H1 (cell line): ENCODE data around the gene CDK8.

Source experiments
- ASH2L ChIP-seq: fragments of 200-600, 300-600 bp; sonication (generic); IDR thresholded peaks from one replicate; pipeline ENCODE4 v1.7.1; 2017; ENCODE audit warnings: low read length
- CREB1 ChIP-seq: IDR thresholded peaks from 2 replicates; pipeline ENCODE4 v1.6.1; 2012; ENCODE audit warnings: inconsistent platforms
- EZH2 ChIP-seq: fragments of 200-600 bp; sonication (generic); IDR thresholded peaks from 2 replicates; pipeline ENCODE4 v1.7.1; 2012; ENCODE audit warnings: low read depth, mild to moderate bottlenecking, moderate library complexity, low read length, inconsistent platforms; ENCODE audit not compliant: severe bottlenecking
- JUND ChIP-seq: IDR thresholded peaks from 2 replicates; pipeline ENCODE4 v1.6.1; 2011; ENCODE audit warnings: mild to moderate bottlenecking, improper control_type of control experiment, low read length

DNA sequence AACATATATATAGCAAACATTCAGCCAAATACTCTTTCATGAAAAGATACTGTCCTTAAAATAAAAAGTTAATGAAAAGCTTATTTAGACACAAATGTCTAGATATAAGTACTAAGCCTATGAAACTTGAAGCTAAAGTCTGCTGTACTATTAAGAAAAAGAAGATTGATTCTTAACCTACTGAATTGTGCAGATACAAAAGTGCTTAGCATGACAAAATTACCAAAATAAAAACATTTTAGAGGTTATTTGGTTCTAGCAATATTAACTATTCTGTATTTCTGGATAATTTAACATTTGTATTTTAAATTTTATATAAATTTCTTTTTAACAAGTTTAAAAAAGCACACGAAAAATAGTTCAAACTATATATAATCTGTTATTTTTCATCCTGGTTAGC lies 40.6 kb upstream of the CDK8 start:
- no peak for TF ChIP-seq ASH2L
- TF ChIP-seq CREB1, result no peak
- TF ChIP-seq EZH2, result no peak
- TF ChIP-seq JUND, result no peak
